GM23248 (cell line): Measurements from ENCODE around the gene CBFA2T3. TPM values are rescaled to one million over a fixed set of nuclear protein-coding genes. Genes with fewer than 3 reads are reported as not detected.

Experiments used
- DNase-seq: peaks from one replicate; pipeline ENCODE4 v3.0.0-alpha.2; 2015
- H2AFZ ChIP-seq: fragments of 200-600 bp; sonication (generic); 2 replicates; pipeline ENCODE4 v1.6.1; 2016; ENCODE audit warnings: antibody characterized with exemption
- H3F3A ChIP-seq: fragments of 200-600 bp; sonication (generic); 2 replicates; pipeline ENCODE4 v1.6.1; 2016; ENCODE audit warnings: mild to moderate bottlenecking, antibody characterized with exemption, mixed run types; ENCODE audit not compliant: insufficient read depth
- H3K27ac ChIP-seq: fragments of 200-600 bp; sonication (generic); 2 replicates; pipeline ENCODE4 v1.5.1; 2016; ENCODE audit warnings: mild to moderate bottlenecking
- H3K27me3 ChIP-seq: fragments of 200-600 bp; sonication (generic); replicated peaks from 2 replicates; pipeline ENCODE4 v1.6.1; 2016; ENCODE audit warnings: mild to moderate bottlenecking; ENCODE audit not compliant: insufficient read depth
- H3K36me3 ChIP-seq: fragments of 200-600 bp; sonication (generic); 2 replicates; pipeline ENCODE4 v1.6.1; 2016; ENCODE audit warnings: low read depth, mild to moderate bottlenecking
- H3K4me1 ChIP-seq: fragments of 200-600 bp; sonication (generic); 2 replicates; pipeline ENCODE4 v1.6.1; 2016; ENCODE audit warnings: mild to moderate bottlenecking; ENCODE audit not compliant: insufficient read depth
- H3K4me2 ChIP-seq: fragments of 200-600 bp; sonication (generic); one replicate; pipeline ENCODE4 v1.6.1; 2016; ENCODE audit warnings: mild to moderate bottlenecking; ENCODE audit not compliant: unreplicated experiment
- H3K4me3 ChIP-seq: fragments of 200-600 bp; sonication (generic); 2 replicates; pipeline ENCODE4 v1.5.1; 2016; ENCODE audit warnings: mild to moderate bottlenecking
- H3K79me2 ChIP-seq: fragments of 200-600 bp; sonication (generic); 2 replicates; pipeline ENCODE4 v1.6.1; 2016; ENCODE audit warnings: mild to moderate bottlenecking; ENCODE audit not compliant: insufficient read depth
- H3K9ac ChIP-seq: fragments of 200-600 bp; sonication (generic); 2 replicates; pipeline ENCODE4 v1.6.1; 2016; ENCODE audit warnings: mild to moderate bottlenecking
- H3K9me2 ChIP-seq: fragments of 200-600 bp; sonication (generic); 2 replicates; pipeline ENCODE4 v1.6.1; 2016; ENCODE audit warnings: mixed run types, mild to moderate bottlenecking, moderate library complexity; ENCODE audit not compliant: insufficient read depth
- H3K9me3 ChIP-seq: fragments of 200-600 bp; sonication (generic); one replicate; pipeline ENCODE4 v1.6.1; 2017; ENCODE audit warnings: low read depth
- H4K20me1 ChIP-seq: fragments of 200-600 bp; sonication (generic); 2 replicates; pipeline ENCODE4 v1.6.0; 2016; ENCODE audit not compliant: insufficient read depth
- EZH2 ChIP-seq: fragments of 200-600 bp; sonication (generic); IDR thresholded peaks from 2 replicates; pipeline ENCODE4 v1.6.1; 2018; ENCODE audit warnings: antibody characterized with exemption, mild to moderate bottlenecking; ENCODE audit not compliant: insufficient read depth, poor library complexity, severe bottlenecking
- EZH2phosphoT487 ChIP-seq: fragments of 200-600 bp; sonication (generic); IDR thresholded peaks from 2 replicates; pipeline ENCODE4 v1.6.1; 2018; ENCODE audit warnings: antibody characterized with exemption, moderate library complexity, mild to moderate bottlenecking, low read depth; ENCODE audit not compliant: insufficient read depth
- WGBS, 2 experiments: methylation state at CpG; one replicate each; pipeline ENCODE4 v1.1.6; 2015 to 2017; ENCODE audit warnings: low lambda C conversion rate in 2 of 2, low coverage in 1 of 2; ENCODE audit errors: missing lambda C conversion rate in 2 of 2; 5-methylcytosine and 5-hydroxymethylcytosine counted together
- in situ Hi-C: fragments of 300-500 bp; cut with MboI; formaldehyde crosslinking; loops from 2 replicates; pipeline ENCODE4 v1.15.0; 2020
- polyA plus RNA-seq: library from polyadenylated mRNA; unstranded; fragments of >200 nt; fragmentation: Nextera tagmentation; extraction: Ambion mirVana; gene quantifications from 2 replicates; pipeline ENCODE4 v1.2.1, GENCODE V29; 2016
- total RNA-seq: library from RNA; depleted of rRNA; stranded (reverse); fragments of >200 nt; shearing (Covaris generic); gene quantifications from 2 replicates; pipeline ENCODE4 v1.2.3, GENCODE V29; 2014

CBFA2T3 gene
- total and polyA plus RNA-seq, 2 experiments from 2014 or later = not detected

DNA sequence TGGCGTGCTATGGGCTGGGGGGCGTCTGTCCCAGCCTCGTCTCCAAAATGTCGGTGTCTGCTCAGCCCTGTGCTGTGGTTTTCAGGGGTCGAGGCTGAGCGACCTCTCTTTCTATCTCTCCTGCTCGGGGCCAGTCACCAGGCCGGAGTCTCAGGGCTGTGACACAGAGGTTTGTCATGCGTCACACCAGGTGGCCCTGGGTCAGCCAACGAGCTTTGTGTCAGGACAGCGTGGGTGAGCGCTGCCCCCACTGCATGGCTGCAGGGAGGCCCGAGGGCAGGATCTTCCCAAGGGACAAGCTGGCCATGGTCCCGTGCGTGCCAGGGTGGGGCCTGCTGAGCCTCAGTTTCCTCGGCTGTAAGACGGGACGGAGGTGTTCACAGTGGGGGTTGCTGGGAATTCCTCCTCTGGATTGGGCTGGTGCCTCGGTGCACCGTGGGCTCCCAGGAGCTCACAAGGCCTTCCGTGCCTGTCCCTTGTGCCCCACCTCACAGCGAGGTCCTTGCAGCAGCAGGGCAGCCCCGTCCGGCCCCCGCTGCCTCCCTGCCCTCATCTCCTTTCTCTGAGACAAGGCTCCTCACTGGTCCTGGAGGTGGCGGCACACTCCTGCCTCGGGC is 50.5 kb downstream of the CBFA2T3 start:
- 75 to 76% methylated on average over 13 to 27 of the region's 27 CpGs for WGBS, 2 experiments
- H2AFZ ChIP-seq = no peak overlapping the region
- no peaks in the 10 kb centered on the region for H4K20me1 ChIP-seq
- no peak overlapping the region for H3K27ac ChIP-seq
- H3K9me3 ChIP-seq = no peaks in the 10 kb centered on the region
- no peaks in the 10 kb centered on the region for H3K27me3 ChIP-seq
- H3K4me2 ChIP-seq = no peak overlapping the region
- no peak overlapping the region for H3K4me3 ChIP-seq
- H3K36me3 ChIP-seq = no peaks in the 10 kb centered on the region
- no peak overlapping the region for H3K9ac ChIP-seq
- in situ Hi-C loops = no loop called here
- 0 out of 2 replicates have a peak, but pooled peaks cover 8% of the 10 kb centered on the region for H3K4me1 ChIP-seq
- H3K79me2 ChIP-seq = no peaks in the 10 kb centered on the region
- peak; percentile 24 for DNase-seq
- H3K9me2 ChIP-seq = no peaks in the 10 kb centered on the region
- TF ChIP-seq EZH2 (no peak), EZH2phosphoT487 (no peak)
- H3F3A ChIP-seq = no peaks in the 10 kb centered on the region

DNA sequence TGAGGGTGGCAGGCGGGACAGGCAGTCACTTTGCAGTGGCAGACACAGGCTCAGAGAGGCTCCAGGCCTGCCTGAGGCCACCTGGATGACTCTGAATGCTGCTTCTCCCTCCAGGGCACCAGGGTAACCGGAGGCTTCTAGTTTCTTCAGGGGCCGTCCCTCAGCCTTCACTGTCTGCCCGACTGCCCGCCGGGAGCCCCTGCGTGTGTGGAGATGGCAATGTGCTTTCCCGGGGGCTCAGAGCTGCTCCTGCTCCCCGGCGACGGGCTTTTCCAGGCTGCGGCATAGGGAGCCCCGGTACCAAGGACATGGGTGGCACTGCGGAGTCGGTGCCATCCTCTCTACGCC is 51.5 kb downstream of the CBFA2T3 start:
- no peak for DNase-seq
- no peak for TF ChIP-seq EZH2
- TF ChIP-seq EZH2phosphoT487 = no peak
- Histone ChIP-seq H3K9me2 (no peaks in the 10 kb centered on the region), H3K27ac (no peak overlapping the region), H3K9ac (no peak overlapping the region), H3K4me2 (no peak overlapping the region), H3K79me2 (no peaks in the 10 kb centered on the region), H3F3A (no peaks in the 10 kb centered on the region), H3K36me3 (no peaks in the 10 kb centered on the region), H3K27me3 (no peaks in the 10 kb centered on the region), H3K9me3 (no peaks in the 10 kb centered on the region), H3K4me1 (peaks cover 16% of the 10 kb centered on the region), H3K4me3 (no peak overlapping the region), H4K20me1 (no peaks in the 10 kb centered on the region), H2AFZ (no peak overlapping the region)
- WGBS, 2 experiments = 92 to 94% methylated on average over 10 to 16 of the region's 16 CpGs
- in situ Hi-C loops = no loop called here

DNA sequence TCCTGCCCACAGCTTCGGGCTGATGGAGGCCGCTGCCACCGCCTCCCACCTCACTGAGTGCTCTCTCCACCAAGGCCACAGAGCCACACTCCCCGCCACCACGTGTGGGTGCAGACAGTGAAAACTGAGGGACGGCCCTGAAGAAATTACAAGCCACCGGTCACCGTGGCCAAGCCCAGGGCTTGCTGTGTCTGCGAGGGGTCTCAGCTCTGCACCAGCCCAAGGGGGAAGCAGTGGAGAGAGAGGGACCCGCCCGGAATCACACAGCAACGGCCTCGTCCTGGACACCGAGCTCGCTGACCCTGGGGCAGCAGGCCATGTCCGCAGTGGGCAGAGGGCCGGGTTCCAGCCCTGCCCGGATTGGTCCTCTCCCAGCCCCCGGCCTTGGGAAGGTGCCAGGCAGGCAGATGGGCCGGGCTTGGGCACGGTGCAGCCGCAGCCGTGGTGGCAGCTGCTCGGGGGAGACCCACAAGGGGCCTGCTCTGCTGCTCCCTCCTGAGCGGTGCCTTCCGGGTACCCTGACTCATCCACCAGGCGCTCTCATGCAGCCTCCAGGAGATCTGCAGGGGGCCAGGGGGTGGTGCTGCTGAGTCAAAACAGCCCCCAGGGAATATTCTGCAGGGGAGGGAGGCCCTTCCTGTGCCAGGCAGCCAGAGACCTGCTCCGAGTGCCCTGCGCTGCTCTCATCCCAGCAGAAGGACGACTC is 52.0 kb downstream of the CBFA2T3 start:
- in situ Hi-C loops = no loop called here
- no peak overlapping the region for H2AFZ ChIP-seq

DNA sequence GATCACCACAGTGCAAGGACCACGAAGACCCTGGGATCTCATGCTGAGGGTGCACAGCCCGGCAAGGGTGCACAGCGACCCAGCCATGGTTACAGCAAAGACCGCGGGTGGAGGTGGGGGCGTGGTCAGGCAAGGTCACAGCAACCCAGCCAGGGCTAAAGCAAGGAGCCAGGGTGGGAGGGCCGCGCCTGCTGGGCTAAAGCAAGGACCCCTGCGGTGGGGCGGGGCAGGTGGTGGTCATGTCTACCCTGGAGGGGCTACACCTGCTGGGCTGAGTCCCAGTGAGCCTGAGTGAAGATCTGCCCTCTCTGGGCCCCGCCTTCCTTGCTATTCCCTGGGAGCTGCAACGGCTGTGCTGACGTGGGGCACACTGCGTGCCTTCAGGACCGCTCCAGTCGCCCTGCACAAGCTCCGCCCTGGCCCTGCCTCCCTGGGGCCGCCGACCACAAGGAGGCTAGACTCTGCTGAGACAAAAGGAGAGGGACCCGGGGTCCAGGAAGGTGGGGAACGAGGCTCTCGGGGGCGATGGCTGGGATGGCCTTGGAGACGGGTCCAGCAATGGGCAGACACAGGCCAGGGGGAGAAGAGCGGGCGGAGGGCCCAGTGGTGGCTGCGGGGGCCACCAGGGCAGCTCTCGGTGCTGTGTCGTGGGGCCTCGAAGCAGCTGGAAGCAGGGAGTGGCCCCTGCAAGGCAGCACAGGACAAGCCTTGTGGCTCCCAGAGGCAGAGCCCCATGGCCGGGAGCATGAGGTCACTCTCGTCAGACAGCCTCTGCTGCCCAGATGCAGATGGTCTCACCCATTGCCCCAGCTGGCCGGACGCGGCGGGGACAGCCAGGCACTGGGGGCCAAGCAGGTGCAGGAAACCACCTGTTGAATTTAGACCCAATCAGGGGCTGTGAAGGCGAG is 52.8 kb downstream of the CBFA2T3 start:
- H3K27ac ChIP-seq = no peak overlapping the region
- no peaks in the 10 kb centered on the region for H4K20me1 ChIP-seq
- no peaks in the 10 kb centered on the region for H3F3A ChIP-seq
- H3K4me3 ChIP-seq = no peak overlapping the region
- no peaks in the 10 kb centered on the region for H3K79me2 ChIP-seq
- WGBS, 2 experiments = 84 to 87% methylated on average over 34 to 37 of the region's 37 CpGs
- DNase-seq = no peak
- in situ Hi-C loops = no loop called here
- no peak overlapping the region for H3K9ac ChIP-seq
- peaks cover 16% of the 10 kb centered on the region for H3K4me1 ChIP-seq
- no peaks in the 10 kb centered on the region for H3K9me3 ChIP-seq
- TF ChIP-seq EZH2phosphoT487 = no peak
- no peak for TF ChIP-seq EZH2
- H2AFZ ChIP-seq = no peak overlapping the region
- no peak overlapping the region for H3K4me2 ChIP-seq
- no peaks in the 10 kb centered on the region for H3K9me2 ChIP-seq
- H3K36me3 ChIP-seq = no peaks in the 10 kb centered on the region
- H3K27me3 ChIP-seq = no peaks in the 10 kb centered on the region

More for the DNA sequence above, 52.0 kb downstream of the CBFA2T3 start:
- 50 to 56% methylated on average over 30 of the region's 30 CpGs for WGBS, 2 experiments
- no peaks in the 10 kb centered on the region for H3K36me3 ChIP-seq
- DNase-seq = peak; percentile 97
- H3K9me2 ChIP-seq = no peaks in the 10 kb centered on the region
- no peak overlapping the region for H3K27ac ChIP-seq
- no peaks in the 10 kb centered on the region for H4K20me1 ChIP-seq
- no peaks in the 10 kb centered on the region for H3K79me2 ChIP-seq
- H3K4me1 ChIP-seq = peaks cover 16% of the 10 kb centered on the region
- no peaks in the 10 kb centered on the region for H3F3A ChIP-seq
- no peak overlapping the region for H3K9ac ChIP-seq
- H3K9me3 ChIP-seq = no peaks in the 10 kb centered on the region
- no peak overlapping the region for H3K4me3 ChIP-seq
- H3K4me2 ChIP-seq = no peak overlapping the region
- H3K27me3 ChIP-seq = no peaks in the 10 kb centered on the region
- no peak for TF ChIP-seq EZH2phosphoT487
- TF ChIP-seq EZH2 = no peak
